SK-N-MC (cell line): ENCODE measurements around the gene EFCAB11.

ENCODE experiments used
- DNase-seq: peaks from one replicate; pipeline ENCODE4 v3.0.0-alpha.2; 2011; ENCODE audit warnings: low read depth, low spot score
- H3K27ac ChIP-seq: fragments of 200-600 bp; sonication (generic); 2 replicates; pipeline ENCODE4 v1.5.1; 2016; ENCODE audit warnings: mixed run types
- H3K36me3 ChIP-seq: fragments of 200-600 bp; sonication (generic); 2 replicates; pipeline ENCODE4 v1.6.1; 2017; ENCODE audit warnings: antibody characterized with exemption, low read length, mixed read lengths; ENCODE audit not compliant: insufficient read depth
- H3K4me3 ChIP-seq: fragments of 200-600 bp; sonication (generic); 2 replicates; pipeline ENCODE4 v1.5.1; 2016
- H3K9ac ChIP-seq: fragments of 200-600 bp; sonication (generic); 2 replicates; pipeline ENCODE4 v1.8.0; 2017; ENCODE audit warnings: mixed run types, mixed read lengths; ENCODE audit not compliant: insufficient read length
- H3K9me3 ChIP-seq: fragments of 200-600 bp; sonication (generic); 2 replicates; pipeline ENCODE4 v1.6.1; 2017; ENCODE audit warnings: low read depth, mild to moderate bottlenecking, antibody characterized with exemption, low read length, moderate library complexity, mixed read lengths
- EZH2 ChIP-seq: fragments of 200-600 bp; sonication (generic); IDR thresholded peaks from one replicate; pipeline ENCODE4 v1.6.1; 2017; ENCODE audit warnings: antibody characterized with exemption
- FOXP2 ChIP-seq: optimal IDR thresholded peaks from 2 replicates; pipeline ENCODE3; 2011; ENCODE audit warnings: mild to moderate bottlenecking, moderate library complexity; ENCODE audit not compliant: insufficient read depth; ENCODE audit errors: extremely low read length, control extremely low read depth
- POLR2AphosphoS5 ChIP-seq: IDR thresholded peaks from 2 replicates; pipeline ENCODE4 v1.6.1; 2012; ENCODE audit warnings: mild to moderate bottlenecking, low read depth, low read length, borderline replicate concordance

EFCAB11 gene

DNA sequence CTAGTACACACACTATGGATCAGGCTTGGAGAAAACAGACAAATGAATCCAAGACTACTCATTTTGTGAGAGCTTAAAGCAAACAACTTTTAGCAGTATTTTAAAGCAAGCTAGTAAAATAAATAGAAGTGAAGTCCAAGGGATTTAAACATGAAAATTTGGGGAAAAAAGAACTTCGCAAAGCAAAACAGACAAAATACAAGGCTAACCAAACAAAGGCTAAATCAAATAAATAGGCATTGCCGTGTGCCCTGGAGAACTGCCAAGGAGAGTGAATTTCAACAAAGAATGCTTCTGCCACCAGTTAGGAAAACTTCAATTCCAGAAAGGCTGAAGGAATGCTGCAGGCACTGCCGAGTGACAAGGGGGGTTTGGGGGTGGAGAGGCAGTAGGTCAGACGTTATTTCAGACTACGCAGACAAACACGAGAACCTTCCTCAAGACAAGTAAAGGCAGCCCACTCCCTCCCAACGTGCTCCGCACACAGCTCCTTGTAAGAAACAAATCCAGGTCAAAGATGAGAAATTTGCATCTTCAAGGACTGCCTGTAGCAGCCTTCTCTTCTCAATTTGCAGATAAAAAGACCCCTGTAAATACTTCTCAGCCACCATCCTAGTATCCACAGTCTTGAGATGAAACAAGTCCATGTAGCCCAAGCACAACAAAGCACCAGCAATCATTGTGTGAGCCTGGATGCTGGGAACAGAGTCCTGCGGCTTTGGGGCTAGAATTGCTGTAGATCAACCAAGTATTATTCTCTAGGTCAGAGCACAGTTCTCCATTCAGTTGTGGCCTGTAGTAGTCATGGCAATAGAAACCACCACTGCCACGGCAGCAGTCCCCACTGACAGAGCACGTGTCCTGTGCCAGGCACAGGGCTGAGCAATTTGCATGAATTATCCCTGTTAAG, 43.3 kb downstream of the EFCAB11 start:
- no peak for TF ChIP-seq FOXP2
- TF ChIP-seq POLR2AphosphoS5: no peak
- TF ChIP-seq EZH2: no peak
- H3K4me3 ChIP-seq: no peak overlapping the region

DNA sequence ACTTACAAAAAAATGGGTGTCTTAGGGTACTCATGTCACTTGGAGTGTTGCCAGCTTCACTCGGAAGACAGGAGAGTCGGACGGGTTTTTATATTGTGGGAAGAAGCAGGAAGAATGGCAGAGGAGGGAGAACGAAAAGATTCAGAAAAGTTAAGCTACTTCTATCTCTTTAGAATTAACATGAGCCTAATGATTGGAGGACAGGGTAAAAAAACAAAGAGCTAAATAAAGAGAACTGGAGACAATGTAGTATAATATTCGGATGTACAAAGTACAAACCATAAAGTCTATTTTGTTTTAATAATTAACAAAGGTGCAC, 43.9 kb downstream of the EFCAB11 start:
- H3K36me3 ChIP-seq: no peaks in the 10 kb centered on the region
- no peak overlapping the region for H3K9ac ChIP-seq
- TF ChIP-seq POLR2AphosphoS5: no peak
- no peak for TF ChIP-seq FOXP2
- TF ChIP-seq EZH2: no peak
- H3K9me3 ChIP-seq: no peaks in the 10 kb centered on the region
- DNase-seq: no peak
- H3K27ac ChIP-seq: no peak overlapping the region
- no peak overlapping the region for H3K4me3 ChIP-seq

More for the DNA sequence above, 43.3 kb downstream of the EFCAB11 start:
- no peaks in the 10 kb centered on the region for H3K36me3 ChIP-seq
- H3K27ac ChIP-seq: no peak overlapping the region
- no peaks in the 10 kb centered on the region for H3K9me3 ChIP-seq
- DNase-seq: no peak
- H3K9ac ChIP-seq: no peak overlapping the region

DNA sequence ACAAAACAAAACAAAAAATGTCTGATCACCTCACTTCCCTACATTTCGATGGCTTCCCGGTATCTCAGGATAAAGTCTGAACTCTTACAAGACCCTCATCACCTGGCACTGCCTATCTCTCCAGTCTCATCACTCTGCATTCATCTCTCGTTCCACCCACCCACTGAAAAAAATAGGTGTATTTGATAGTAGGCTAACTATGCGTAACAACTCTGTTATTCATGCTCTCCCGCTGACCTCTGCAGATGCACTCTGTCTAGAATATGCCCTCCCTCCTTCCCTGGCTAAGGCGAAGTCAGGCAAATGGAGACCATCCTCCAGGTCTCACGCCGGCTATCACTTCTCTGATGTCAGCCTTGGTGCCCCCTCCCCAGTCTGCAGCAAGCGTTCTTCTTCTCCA, 44.9 kb downstream of the EFCAB11 start:
- no peak for TF ChIP-seq EZH2
- no peak for TF ChIP-seq FOXP2
- no peak for TF ChIP-seq POLR2AphosphoS5
- H3K27ac ChIP-seq: no peak overlapping the region
- no peaks in the 10 kb centered on the region for H3K9me3 ChIP-seq
- H3K36me3 ChIP-seq: no peaks in the 10 kb centered on the region
- DNase-seq: no peak
- no peak overlapping the region for H3K9ac ChIP-seq
- H3K4me3 ChIP-seq: no peak overlapping the region

DNA sequence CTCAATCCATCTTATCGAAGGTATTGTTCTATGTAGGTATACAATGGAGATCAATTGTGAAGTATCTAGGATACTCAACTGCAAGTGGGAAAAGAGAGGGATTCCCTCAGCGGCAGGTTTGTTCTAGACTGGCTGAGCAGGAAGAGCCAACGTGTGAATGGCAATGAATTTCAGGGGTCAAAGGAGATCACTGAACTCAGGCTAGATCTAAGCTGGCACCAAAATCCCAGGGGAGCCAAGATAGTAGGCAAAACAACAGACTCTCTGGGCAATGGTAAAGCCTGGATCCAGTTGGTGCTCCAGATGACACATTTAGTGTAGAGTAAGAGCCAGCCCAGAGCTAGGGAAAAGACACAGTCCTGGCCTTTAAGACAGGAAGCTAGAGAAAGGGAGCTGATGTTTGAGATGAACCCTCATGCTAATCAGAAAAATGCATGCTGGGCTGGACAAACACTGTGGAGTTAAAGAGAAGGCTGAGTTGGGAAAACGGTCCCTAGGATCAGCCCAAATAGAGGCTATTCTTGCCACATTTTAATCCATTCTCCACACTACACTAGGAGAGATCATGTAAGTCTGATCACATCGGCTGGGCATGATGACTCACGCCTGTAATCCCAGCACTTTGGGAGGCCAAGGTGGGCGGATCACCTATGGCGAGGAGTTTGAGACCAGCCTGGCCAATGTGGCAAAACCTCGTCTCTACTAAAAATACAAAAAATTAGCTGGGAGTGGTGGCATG, 45.6 kb downstream of the EFCAB11 start:
- Histone ChIP-seq H3K4me3 (no peak overlapping the region), H3K36me3 (no peaks in the 10 kb centered on the region), H3K9me3 (no peaks in the 10 kb centered on the region), H3K27ac (no peak overlapping the region), H3K9ac (no peak overlapping the region)
- DNase-seq: no peak
- TF ChIP-seq POLR2AphosphoS5: no peak
- no peak for TF ChIP-seq EZH2

DNA sequence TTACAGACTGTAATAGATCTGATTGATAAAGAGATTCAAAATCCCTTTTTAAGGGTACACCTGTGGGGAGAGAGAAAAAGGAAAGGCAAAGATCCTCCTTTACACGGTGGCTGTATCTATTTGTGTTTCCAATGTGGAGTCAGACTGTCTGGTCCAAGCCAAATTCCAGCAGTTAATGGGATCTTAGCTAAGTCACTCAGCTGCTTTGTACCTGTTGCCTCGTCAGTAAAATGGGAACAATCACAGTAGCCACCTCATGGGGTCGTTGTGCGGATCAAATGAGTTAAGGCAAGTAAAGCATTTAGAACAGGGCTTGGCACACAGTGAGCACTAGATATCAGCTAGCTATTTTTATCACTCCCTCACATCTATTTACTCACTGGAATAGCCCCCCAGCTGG, 46.9 kb downstream of the EFCAB11 start:
- Histone ChIP-seq H3K9me3 (no peaks in the 10 kb centered on the region), H3K9ac (no peak overlapping the region), H3K27ac (no peak overlapping the region), H3K4me3 (no peak overlapping the region), H3K36me3 (no peaks in the 10 kb centered on the region)
- DNase-seq: no peak
- TF ChIP-seq EZH2 (no peak), POLR2AphosphoS5 (no peak), FOXP2 (no peak)

DNA sequence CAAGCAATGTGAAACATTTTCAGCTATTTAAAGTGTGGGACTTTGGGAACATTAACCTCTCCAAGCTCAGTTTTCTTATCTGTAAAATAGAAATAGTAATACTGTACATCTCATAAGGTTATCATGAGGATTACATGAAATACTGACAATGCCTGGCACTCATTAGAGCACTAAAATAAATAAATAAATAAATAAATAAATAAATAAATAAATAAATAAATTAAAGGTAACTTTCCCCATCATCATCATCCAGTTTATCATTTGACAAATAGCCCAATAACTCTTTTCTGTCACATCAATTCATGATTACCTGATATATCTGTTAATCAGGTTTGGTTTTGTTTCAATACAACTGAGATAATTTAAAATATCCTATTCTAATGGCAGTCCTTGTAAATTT, 48.5 kb downstream of the EFCAB11 start:
- no peak for DNase-seq
- no peaks in the 10 kb centered on the region for H3K36me3 ChIP-seq
- H3K4me3 ChIP-seq: no peak overlapping the region
- no peak overlapping the region for H3K27ac ChIP-seq
- H3K9me3 ChIP-seq: no peaks in the 10 kb centered on the region
- no peak overlapping the region for H3K9ac ChIP-seq
- TF ChIP-seq FOXP2: no peak
- no peak for TF ChIP-seq EZH2
- TF ChIP-seq POLR2AphosphoS5: no peak

DNA sequence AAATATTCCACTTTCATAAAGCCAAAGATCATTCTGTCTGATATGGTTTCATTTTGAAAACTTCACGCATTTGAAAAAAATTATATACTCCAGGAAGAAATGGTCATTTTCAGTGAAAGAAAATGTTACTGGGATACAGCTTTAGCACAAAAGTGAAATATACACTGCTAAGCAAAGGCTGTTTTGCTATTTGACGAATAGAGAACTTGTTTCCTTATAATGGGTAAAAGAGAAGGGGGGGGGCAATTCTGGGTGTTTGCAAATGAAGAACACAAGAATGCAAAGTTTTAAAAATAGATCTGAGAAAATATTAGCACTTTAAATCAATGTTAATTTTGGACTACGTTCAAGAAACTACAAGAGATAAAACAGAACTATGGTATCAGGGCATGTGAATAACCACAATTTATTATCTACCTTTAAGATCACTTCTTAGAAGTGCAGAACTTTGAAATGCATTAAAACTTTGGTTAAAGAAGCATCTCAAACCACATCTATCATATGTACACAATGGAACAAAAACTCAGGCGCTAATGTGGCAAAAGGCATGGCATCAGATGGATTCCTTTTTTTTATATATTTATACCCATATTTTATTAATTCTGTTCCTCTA, 51.1 kb downstream of the EFCAB11 start:
- H3K27ac ChIP-seq: no peak overlapping the region
- H3K9me3 ChIP-seq: no peaks in the 10 kb centered on the region
- H3K4me3 ChIP-seq: no peak overlapping the region
- DNase-seq: no peak
- no peak overlapping the region for H3K9ac ChIP-seq
- TF ChIP-seq EZH2 (no peak), POLR2AphosphoS5 (no peak), FOXP2 (no peak)
- no peaks in the 10 kb centered on the region for H3K36me3 ChIP-seq

DNA sequence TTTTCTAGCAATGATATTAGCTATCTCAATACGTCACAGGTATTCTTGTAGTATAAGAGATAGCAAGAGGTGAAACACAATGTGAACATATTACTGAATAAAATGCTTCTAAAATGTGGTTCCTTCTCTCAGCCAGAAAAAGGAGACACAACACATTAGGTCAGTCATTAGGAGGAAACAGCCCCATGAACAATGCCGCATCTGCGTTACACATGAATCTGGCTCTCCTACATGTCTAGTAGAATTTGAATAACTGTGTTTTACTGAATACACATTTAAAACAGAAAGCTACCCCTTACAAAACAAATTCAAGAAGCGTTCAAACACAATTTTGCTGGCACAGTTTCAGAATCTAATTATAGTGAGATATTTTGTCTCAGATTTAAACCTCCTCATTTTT, 51.6 kb downstream of the EFCAB11 start:
- Histone ChIP-seq H3K36me3 (no peaks in the 10 kb centered on the region), H3K27ac (no peak overlapping the region), H3K9me3 (no peaks in the 10 kb centered on the region), H3K9ac (no peak overlapping the region), H3K4me3 (no peak overlapping the region)
- no peak for DNase-seq
- TF ChIP-seq POLR2AphosphoS5 (no peak), FOXP2 (no peak), EZH2 (no peak)
